HUES48 (cell line): Measurements from ENCODE around the gene S100A14.

Experiments
- H3K27ac ChIP-seq: one replicate; pipeline ENCODE4 v1.7.0; 2013; ENCODE audit warnings: low read depth, low read length, inconsistent platforms
- H3K27me3 ChIP-seq: 2 replicates; pipeline ENCODE4 v1.6.1; 2013; ENCODE audit warnings: mild to moderate bottlenecking, low read length; ENCODE audit not compliant: control insufficient read depth, insufficient read depth
- H3K36me3 ChIP-seq: 2 replicates; pipeline ENCODE4 v1.6.1; 2013; ENCODE audit warnings: low read length; ENCODE audit not compliant: control insufficient read depth, insufficient read depth
- H3K4me1 ChIP-seq: 2 replicates; pipeline ENCODE4 v1.6.1; 2013; ENCODE audit warnings: mild to moderate bottlenecking, low read length; ENCODE audit not compliant: control insufficient read depth, insufficient read depth
- H3K4me3 ChIP-seq: 2 replicates; pipeline ENCODE4 v1.5.1; 2013; ENCODE audit warnings: mild to moderate bottlenecking, low read depth, low read length
- H3K9ac ChIP-seq: 2 replicates; pipeline ENCODE4 v1.6.1; 2013; ENCODE audit warnings: mild to moderate bottlenecking, low read depth, low read length, moderate library complexity
- H3K9me3 ChIP-seq: 2 replicates; pipeline ENCODE4 v1.6.1; 2013; ENCODE audit warnings: low read length; ENCODE audit not compliant: control insufficient read depth, insufficient read depth

S100A14 gene

DNA sequence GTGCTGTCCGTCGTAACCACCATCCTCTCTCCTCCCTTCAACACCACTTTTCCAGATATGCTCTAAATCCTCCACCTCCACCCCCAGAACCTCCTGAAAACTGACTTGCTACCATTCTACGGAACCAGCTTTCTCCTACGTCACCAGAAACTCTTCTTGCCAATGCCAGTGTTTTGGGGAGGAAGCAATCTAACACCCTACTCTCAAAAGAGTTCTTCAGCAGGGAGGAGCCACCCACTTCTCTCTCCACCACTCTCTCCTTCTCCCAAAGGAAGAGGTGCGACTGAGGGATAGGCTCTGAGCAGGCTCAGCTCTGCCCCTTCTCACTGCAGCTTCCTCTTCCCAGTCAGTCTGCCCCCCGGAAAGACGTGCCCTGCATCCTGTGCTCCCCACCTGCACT lies 44.4 kb downstream of the S100A14 start:
- H3K4me1 ChIP-seq = peaks cover 17% of the 10 kb centered on the region
- no peaks in the 10 kb centered on the region for H3K27me3 ChIP-seq
- no peaks in the 10 kb centered on the region for H3K36me3 ChIP-seq
- no peak overlapping the region for H3K27ac ChIP-seq
- no peak overlapping the region for H3K4me3 ChIP-seq
- H3K9me3 ChIP-seq = no peaks in the 10 kb centered on the region
- no peak overlapping the region for H3K9ac ChIP-seq

DNA sequence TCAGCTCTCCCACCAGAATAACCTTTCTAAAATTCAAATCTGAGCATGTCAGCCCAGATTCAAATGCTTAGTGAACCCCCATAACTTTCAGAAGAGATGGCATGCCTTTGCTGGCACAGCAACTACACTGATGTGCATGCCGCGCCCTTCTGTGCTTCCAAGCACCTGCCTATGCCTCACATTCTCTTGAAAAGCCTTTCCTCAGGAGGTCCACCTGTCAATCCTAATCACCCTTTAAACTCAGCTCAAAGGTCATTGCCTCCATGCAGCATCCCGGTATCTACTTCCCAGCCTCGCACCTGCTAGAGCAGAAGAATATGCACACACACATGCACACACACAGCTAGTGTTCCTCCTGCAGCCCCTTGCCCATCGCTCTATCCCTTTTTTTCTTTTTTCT lies 45.3 kb downstream of the S100A14 start:
- no peaks in the 10 kb centered on the region for H3K36me3 ChIP-seq
- no peak overlapping the region for H3K27ac ChIP-seq
- no peaks in the 10 kb centered on the region for H3K9me3 ChIP-seq
- H3K9ac ChIP-seq = no peak overlapping the region
- H3K27me3 ChIP-seq = no peaks in the 10 kb centered on the region
- peaks cover 25% of the 10 kb centered on the region for H3K4me1 ChIP-seq
- H3K4me3 ChIP-seq = no peak overlapping the region

DNA sequence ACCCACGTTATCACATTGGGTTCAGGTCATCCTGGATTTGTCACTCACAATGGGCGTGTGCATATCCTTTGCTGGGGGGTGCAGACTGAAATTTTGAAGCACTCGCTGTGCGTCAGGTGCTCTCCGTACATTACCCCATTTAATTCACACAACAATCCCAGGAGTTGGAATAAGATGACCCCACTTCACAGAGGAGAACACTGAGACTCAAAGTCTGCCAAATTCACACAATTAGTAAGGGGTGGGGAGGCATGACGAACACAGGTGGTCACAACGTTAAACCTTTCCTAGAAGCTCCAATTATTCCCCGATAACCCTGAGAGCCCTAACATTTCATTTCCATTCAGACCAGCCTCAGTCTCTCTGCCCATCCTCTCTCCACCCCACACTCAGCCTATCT lies 46.7 kb downstream of the S100A14 start:
- no peaks in the 10 kb centered on the region for H3K27me3 ChIP-seq
- peaks cover 31% of the 10 kb centered on the region for H3K4me1 ChIP-seq
- no peaks in the 10 kb centered on the region for H3K9me3 ChIP-seq
- H3K9ac ChIP-seq = no peak overlapping the region
- no peaks in the 10 kb centered on the region for H3K36me3 ChIP-seq
- no peak overlapping the region for H3K27ac ChIP-seq
- H3K4me3 ChIP-seq = no peak overlapping the region

DNA sequence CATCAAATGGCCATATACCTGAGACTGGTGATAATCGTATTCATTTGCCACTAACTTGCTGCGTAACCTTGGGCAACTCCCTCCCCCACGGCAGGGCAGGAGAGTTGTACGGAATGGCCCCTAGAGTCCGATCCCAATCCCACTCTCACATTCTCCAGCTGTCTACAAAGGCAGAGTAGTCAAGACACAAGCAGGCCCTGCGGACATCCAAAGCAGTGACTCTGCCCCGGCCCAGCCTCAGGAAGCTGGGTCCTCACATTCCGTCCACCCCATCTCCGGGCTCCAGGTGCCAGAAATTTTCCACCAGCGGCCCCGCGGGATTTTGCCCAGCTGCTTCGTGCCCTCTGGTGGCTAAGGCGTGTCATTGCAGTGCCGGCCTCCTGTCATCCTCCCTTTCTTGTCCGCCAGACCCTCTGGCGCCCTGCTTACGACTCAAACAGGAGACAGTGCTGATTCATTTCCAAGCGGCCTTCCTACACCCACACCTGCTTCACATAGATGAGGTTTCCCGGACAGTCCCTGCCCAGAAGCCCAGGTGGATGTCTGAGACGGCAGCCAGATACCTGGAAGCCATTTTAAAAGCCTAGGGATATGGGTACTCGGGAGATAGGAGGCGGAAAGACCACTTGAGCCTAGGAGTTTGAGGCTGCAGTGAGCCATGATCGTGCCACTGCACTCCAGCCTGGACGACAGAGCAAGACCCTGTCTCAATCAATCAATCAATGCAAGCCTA lies 47.6 kb downstream of the S100A14 start:
- H3K4me3 ChIP-seq = peak overlapping the region; percentile 27; the same call in 1 of the 2 replicates

DNA sequence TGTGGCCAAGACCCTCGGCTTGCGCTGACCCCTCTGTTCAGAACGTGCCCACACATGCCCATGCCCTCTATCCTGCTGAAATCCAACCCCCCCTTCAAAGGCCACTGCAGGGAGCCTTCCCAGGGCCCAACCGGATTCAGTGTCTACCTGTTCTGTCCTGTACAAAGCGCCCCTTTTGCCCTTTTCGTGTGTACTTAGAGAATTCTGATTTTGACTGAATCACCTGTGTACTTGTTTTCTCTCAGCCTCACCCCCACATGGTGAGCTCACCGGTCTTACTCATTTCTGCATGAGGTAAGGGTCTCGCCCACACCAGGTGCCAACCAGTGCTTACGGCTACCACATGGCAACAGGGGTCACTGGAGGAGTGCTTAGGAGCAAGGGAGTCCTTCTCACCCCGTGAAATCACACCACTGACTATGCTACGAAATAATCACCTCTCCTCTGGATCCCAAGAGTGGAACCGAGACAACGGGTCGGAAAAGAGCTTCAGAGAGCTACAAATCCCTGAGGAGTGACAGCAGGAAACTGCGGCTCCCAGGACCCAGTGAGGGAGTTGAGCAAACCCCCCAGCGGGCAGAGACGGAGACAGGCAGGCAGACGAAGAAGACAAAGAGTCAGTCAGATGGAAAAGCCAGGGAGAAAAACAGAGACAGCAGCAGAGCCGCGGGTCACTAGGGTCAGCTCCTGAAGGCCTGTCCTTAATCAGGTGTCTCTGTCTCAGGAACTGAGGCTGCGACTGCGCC lies 48.3 kb downstream of the S100A14 start:
- Histone ChIP-seq H3K4me1 (peaks cover 31% of the 10 kb centered on the region), H3K27ac (peak overlapping the region; percentile 59), H3K36me3 (no peaks in the 10 kb centered on the region), H3K9me3 (no peaks in the 10 kb centered on the region), H3K27me3 (no peaks in the 10 kb centered on the region), H3K4me3 (peak overlapping the region; percentile 27; the same call in 1 of the 2 replicates), H3K9ac (peak overlapping the region; percentile 2; the same call in 1 of the 2 replicates)

More for the DNA sequence above, 47.6 kb downstream of the S100A14 start:
- Histone ChIP-seq H3K9ac (peak overlapping the region; percentile 2; the same call in 1 of the 2 replicates), H3K27me3 (no peaks in the 10 kb centered on the region), H3K9me3 (no peaks in the 10 kb centered on the region), H3K4me1 (peaks cover 31% of the 10 kb centered on the region), H3K27ac (peak overlapping the region; percentile 59), H3K36me3 (no peaks in the 10 kb centered on the region)

DNA sequence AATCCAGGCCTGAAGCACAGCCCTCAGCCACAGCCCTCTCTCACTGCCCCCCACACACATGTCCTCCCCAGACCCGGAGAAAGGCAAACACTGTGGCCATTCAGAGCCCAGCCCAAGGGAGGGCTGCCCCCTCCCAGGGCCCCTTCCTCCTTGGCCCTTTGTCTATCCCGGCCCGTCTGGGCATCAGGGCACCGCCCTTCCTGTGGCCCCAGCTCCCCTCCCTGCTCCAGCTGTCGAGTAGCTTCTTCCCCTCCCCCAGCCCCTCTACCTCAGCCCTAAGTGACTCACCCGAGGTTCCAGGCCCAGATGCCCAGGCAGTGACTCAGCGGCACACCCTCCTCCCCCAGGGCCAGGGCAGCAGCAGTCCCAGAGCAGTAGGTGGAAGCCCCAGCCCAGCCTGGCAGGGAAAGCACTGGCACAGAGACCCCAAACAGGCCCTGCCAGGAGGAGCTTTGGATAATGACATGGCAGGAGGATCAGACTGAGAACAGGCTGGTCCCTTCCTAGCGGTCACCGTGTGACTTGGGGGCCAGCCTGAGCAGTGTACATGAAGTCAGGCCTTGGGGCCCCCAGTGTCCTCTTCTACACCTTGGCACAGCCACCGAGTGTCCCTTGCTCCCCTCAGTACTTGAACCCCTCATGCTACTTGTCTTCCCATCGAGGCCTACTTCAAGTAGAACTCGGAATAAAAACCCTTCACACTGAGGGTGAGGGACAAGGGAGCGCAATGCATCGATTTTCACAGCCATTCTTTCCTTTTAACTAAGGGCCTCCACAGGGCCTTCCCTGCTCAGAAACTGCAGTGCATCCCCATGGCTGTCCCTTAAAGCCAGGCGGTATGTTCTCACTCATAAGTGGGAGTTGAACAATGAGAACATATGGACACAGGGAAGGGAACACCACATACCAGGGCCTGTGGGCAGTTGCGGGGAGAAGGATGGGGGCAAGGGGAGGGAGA lies 49.4 kb downstream of the S100A14 start:
- H3K4me1 ChIP-seq = peaks cover 31% of the 10 kb centered on the region
- peak overlapping the region; percentile 11; the same call in 1 of the 2 replicates for H3K9ac ChIP-seq
- peak overlapping the region; percentile 71 for H3K27ac ChIP-seq
- no peaks in the 10 kb centered on the region for H3K9me3 ChIP-seq
- H3K36me3 ChIP-seq = no peaks in the 10 kb centered on the region
- H3K27me3 ChIP-seq = no peaks in the 10 kb centered on the region
- no peak overlapping the region for H3K4me3 ChIP-seq

DNA sequence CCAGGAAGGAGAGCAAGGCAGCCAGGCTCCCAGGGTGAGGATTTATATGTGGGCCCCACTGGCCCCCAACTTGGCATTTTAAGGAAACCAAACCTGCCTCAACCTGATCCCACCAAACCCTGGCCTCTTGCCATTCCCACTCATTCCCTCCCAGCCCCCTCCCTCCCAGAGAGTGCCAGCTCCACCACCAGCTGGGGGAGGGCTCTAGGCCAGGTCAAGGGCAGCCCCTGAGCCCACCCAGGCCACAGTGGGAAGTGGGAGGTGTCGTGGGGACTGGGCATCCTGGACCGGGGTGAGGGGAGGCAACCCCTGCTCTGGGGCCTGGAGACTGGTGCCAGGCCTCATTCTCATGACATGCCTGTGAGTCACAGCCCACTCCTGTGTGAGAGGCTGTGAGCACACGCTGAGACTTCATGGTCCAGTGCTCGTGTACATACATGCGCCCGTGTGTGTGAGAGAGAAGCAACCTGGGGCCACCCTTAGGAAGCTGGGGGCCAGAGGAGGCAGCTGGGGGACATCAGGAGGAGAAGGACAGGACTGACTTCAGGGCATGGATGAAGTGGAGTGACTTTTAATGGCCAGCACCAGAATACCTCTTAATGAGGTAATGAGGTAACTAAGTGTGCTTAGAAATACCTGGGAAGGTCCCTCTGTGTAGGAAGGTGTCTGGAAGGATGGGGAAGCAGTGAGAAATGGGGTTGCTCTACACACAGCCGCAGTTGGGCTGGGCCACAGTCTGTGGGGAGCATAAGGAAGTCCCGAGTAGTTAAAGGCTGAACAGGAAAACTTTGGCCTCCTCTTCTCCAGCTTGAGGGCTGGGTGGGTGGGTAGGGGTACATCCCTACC lies 50.4 kb downstream of the S100A14 start, which contains the start of gene S100A2:
Gene S100A2 (minus strand): TSS at position 316 of the 846 bp plus-strand sequence. CDS start 1,967 bp downstream, outside the sequence.
- H3K27me3 ChIP-seq = no peaks in the 10 kb centered on the region
- H3K9me3 ChIP-seq = no peaks in the 10 kb centered on the region
- peaks cover 31% of the 10 kb centered on the region for H3K4me1 ChIP-seq
- H3K27ac ChIP-seq = peak within 1 kb of the TSS; percentile 71
- H3K36me3 ChIP-seq = no peaks in the 10 kb centered on the region
- peak within 1 kb of the TSS; percentile 42; the same call in 1 of the 2 replicates for H3K9ac ChIP-seq
- no peak within 1 kb of the TSS for H3K4me3 ChIP-seq
